Large intestine (tissue), 3 donors: ENCODE measurements around the gene MOGAT3. TPM values are rescaled to one million over a fixed set of nuclear protein-coding genes. Genes with fewer than 3 reads are reported as not detected.

Source experiments
- DNase-seq, 2 donors: peaks; one replicate each; pipeline versions ENCODE4 v3.0.0 to v3.0.0-alpha.2; 2013
- H3K27ac ChIP-seq: one replicate; pipeline ENCODE4 v1.5.1; 2013; ENCODE audit warnings: low read length
- H3K27me3 ChIP-seq: 2 replicates; pipeline ENCODE4 v1.6.1; 2013; ENCODE audit warnings: low read length; ENCODE audit not compliant: control insufficient read depth, insufficient read depth
- H3K36me3 ChIP-seq: 2 replicates; pipeline ENCODE4 v1.6.1; 2013; ENCODE audit warnings: low read length; ENCODE audit not compliant: control insufficient read depth, insufficient read depth
- H3K4me1 ChIP-seq: one replicate; pipeline ENCODE4 v1.6.1; 2013; ENCODE audit warnings: low read length; ENCODE audit not compliant: control insufficient read depth, insufficient read depth
- H3K4me3 ChIP-seq: one replicate; pipeline ENCODE4 v1.5.1; 2013; ENCODE audit warnings: low read length
- H3K9me3 ChIP-seq: one replicate; pipeline ENCODE4 v1.6.1; 2013; ENCODE audit warnings: mild to moderate bottlenecking, low read depth, low read length, moderate library complexity; ENCODE audit not compliant: control insufficient read depth
- WGBS: methylation state at CpG from one replicate; pipeline ENCODE4 v1.1.5; 2013; ENCODE audit warnings: low lambda C conversion rate; ENCODE audit not compliant: insufficient coverage; 5-methylcytosine and 5-hydroxymethylcytosine counted together
- polyA plus RNA-seq: library from polyadenylated mRNA; unstranded; fragments of 120-200 nt; gene quantifications from one replicate; pipeline ENCODE4 v1.2.1, GENCODE V29; 2013

The MOGAT3 gene
- polyA plus RNA-seq, 1 donor: 72.1 TPM

DNA sequence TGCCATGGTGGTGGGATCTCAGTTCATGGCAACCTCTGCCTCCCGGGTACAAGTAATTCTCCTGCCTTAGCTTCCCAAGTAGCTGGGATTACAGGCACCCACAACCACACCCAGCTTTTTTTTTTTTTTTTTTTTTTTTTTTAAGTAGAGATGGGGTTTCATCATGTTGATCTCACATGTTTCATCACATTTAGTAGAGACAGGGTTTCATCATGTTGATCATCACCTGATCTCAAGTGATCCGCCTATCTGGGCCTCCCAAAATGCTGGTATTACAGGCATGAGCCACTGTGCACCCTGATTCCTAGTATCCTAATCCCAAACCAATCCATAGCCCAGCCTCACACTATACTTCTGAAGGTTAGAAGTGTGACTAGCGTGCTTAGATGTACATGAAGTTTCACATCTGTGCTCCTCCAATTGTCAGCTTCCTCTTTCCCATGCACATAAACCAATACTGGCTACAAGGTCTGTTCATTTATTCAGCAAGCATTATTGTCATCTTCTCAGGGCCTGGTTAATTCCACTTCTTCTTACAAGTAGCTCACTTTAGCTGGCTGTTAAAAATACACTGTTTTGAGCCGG, 13.9 kb downstream of the MOGAT3 start:
- WGBS: no CpG with 5 or more reads among the region's 4 CpGs
- Histone ChIP-seq H3K27ac (no peak overlapping the region), H3K4me1 (peaks cover 4% of the 10 kb centered on the region), H3K4me3 (no peak overlapping the region), H3K36me3 (no peaks in the 10 kb centered on the region), H3K27me3 (peaks cover 7% of the 10 kb centered on the region), H3K9me3 (no peaks in the 10 kb centered on the region)
- DNase-seq: no peak

DNA sequence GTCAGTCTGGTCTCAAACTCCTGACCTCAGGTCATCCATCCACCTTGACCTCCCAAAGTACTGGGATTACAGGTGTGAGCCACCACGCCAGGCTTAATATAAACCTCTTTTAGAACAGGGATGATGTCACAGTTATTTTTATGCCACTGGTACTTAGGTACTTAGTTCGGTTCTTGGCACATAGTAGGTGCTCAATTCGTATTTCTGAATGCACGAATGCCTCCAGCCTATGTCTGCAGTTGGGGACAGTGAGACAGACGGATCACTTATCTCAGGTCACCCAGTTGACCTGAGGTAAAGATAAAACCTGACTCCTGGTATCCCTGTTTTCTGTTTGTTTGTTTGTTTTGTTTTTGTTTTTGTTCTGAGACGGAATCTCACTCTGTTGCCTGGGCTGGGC, 14.6 kb downstream of the MOGAT3 start:
- Histone ChIP-seq H3K4me3 (no peak overlapping the region), H3K9me3 (no peaks in the 10 kb centered on the region), H3K4me1 (peaks cover 3% of the 10 kb centered on the region), H3K27ac (no peak overlapping the region), H3K27me3 (peaks cover 13% of the 10 kb centered on the region), H3K36me3 (no peaks in the 10 kb centered on the region)
- WGBS: 80% methylated on average over 1 of the region's 6 CpGs
- DNase-seq: no peak

DNA sequence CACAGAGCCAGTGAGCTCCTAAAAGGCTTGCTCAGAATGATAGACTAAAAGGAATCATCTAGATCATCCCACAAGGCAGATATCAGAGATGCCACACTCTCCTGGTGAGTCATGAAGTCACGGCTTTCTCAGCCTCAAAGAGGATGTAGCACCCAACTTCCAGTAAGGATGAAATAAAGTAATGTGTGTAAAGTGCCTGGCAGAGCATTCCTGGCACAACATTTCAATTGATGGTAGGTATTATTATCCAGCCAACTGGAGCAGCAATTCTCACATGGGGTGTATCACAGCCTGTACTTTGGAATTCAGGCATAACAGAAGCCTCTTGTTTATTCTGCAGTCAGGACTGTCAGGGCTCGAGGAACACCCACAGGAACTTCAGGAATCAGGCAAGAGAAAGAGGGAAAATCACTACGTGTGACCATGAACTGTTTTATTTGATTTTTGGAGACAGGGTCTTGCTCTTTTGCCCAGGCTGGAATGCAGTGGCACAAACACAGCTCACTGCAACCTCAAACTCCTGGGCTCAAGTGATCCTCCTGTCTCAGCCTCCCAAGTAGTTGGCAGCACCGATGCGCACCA, 15.5 kb downstream of the MOGAT3 start:
- no peaks in the 10 kb centered on the region for H3K9me3 ChIP-seq
- no peaks in the 10 kb centered on the region for H3K36me3 ChIP-seq
- no peak overlapping the region for H3K27ac ChIP-seq
- H3K4me3 ChIP-seq: no peak overlapping the region
- no CpG with 5 or more reads among the region's 5 CpGs for WGBS
- peaks cover 21% of the 10 kb centered on the region for H3K27me3 ChIP-seq
- H3K4me1 ChIP-seq: peaks cover 3% of the 10 kb centered on the region
- DNase-seq: peak in 1 of 2 donors; percentile 56

GRCh38 chr7:101180130-101180755, 20.6 kb downstream of the MOGAT3 start, which contains the start of gene NAT16:
TSS of gene NAT16 (minus strand) at chr7:101180293. CDS start at chr7:101174807, 5,486 bp downstream.
- WGBS: no CpG with 5 or more reads among the region's 56 CpGs
- DNase-seq: peak in 1 of 2 donors; percentile 12
- Histone ChIP-seq H3K27ac (no peak within 1 kb of the TSS), H3K36me3 (no peaks in the 10 kb centered on the region), H3K9me3 (no peaks in the 10 kb centered on the region), H3K4me3 (no peak within 1 kb of the TSS), H3K27me3 (peaks cover 72% of the 10 kb centered on the region), H3K4me1 (peaks cover 10% of the 10 kb centered on the region)

DNA sequence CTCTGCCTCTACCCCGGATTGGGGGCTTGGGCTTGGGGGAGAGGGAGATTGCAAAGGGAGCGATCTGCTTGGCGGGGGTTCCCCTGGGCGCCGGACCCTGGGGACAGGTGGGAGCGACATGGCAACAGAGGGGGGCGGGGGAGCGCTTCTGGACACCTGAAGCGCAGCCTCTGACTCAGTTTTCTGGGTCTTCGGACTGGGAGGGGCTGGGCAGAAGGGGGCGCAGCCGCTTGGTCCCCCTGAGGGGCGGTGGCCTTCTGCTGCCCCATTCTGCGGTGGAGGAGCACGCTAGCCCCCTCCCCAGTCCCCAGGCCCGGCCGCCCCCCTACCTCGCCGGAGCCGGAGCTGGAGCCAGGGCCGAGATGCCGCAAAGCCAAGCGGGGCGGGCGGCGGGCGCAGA, 21.1 kb downstream of the MOGAT3 start:
- H3K27me3 ChIP-seq: peaks cover 78% of the 10 kb centered on the region
- no peak overlapping the region for H3K27ac ChIP-seq
- no peak overlapping the region for H3K4me3 ChIP-seq
- H3K36me3 ChIP-seq: no peaks in the 10 kb centered on the region
- DNase-seq: no peak
- H3K4me1 ChIP-seq: peaks cover 10% of the 10 kb centered on the region
- WGBS: no CpG with 5 or more reads among the region's 27 CpGs
- no peaks in the 10 kb centered on the region for H3K9me3 ChIP-seq

DNA sequence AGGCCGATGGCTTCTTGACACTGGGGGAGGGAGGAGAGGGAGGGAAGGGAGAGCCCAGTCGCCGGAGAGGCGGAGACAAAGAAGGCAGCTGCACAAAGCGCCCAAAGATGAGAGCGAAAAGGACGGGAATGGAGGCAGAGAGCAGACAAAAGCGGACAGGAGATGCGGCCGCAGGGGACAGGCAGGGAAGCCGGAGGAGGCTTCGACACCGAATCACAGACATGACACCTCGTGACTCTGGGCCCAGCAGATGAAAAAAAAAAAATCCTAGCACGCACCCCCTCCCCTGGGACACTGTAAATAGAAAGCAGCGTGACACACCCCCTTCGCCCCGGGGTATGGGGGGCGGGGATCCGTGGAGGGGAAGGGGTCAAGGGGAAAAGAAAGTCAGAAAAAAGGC, 21.7 kb downstream of the MOGAT3 start:
- DNase-seq: no peak
- Histone ChIP-seq H3K27ac (no peak overlapping the region), H3K4me3 (no peak overlapping the region), H3K9me3 (peaks cover 4% of the 10 kb centered on the region), H3K27me3 (peaks cover 84% of the 10 kb centered on the region), H3K36me3 (no peaks in the 10 kb centered on the region), H3K4me1 (peaks cover 13% of the 10 kb centered on the region)
- no CpG with 5 or more reads among the region's 20 CpGs for WGBS

GRCh38 chr7:101177644-101178043, 23.2 kb downstream of the MOGAT3 start:
- no peak overlapping the region for H3K4me3 ChIP-seq
- H3K27ac ChIP-seq: no peak overlapping the region
- H3K36me3 ChIP-seq: no peaks in the 10 kb centered on the region
- peak in 1 of 2 donors; percentile 1 for DNase-seq
- no CpG with 5 or more reads among the region's 2 CpGs for WGBS
- peaks cover 10% of the 10 kb centered on the region for H3K9me3 ChIP-seq
- H3K4me1 ChIP-seq: peaks cover 26% of the 10 kb centered on the region
- peaks cover 97% of the 10 kb centered on the region for H3K27me3 ChIP-seq

- DNase-seq: peak in 1 of 2 donors; percentile 36
- Histone ChIP-seq H3K4me3 (no peak overlapping the region), H3K27me3 (peaks cover 100% of the 10 kb centered on the region), H3K36me3 (no peaks in the 10 kb centered on the region), H3K4me1 (peaks cover 33% of the 10 kb centered on the region), H3K27ac (no peak overlapping the region), H3K9me3 (peaks cover 10% of the 10 kb centered on the region)
- WGBS: no CpG with 5 or more reads among the region's 3 CpGs
These were observed 25.2 kb downstream of the MOGAT3 start for GRCh38 chr7:101175664-101176063.

GRCh38 chr7:101174322-101174854, 26.4 kb downstream of the MOGAT3 start:
- Histone ChIP-seq H3K36me3 (no peaks in the 10 kb centered on the region), H3K4me1 (peaks cover 37% of the 10 kb centered on the region), H3K27me3 (peaks cover 100% of the 10 kb centered on the region), H3K4me3 (no peak overlapping the region), H3K9me3 (peaks cover 15% of the 10 kb centered on the region), H3K27ac (no peak overlapping the region)
- no CpG with 5 or more reads among the region's 28 CpGs for WGBS
- DNase-seq: peak in 1 of 2 donors; percentile 28

DNA sequence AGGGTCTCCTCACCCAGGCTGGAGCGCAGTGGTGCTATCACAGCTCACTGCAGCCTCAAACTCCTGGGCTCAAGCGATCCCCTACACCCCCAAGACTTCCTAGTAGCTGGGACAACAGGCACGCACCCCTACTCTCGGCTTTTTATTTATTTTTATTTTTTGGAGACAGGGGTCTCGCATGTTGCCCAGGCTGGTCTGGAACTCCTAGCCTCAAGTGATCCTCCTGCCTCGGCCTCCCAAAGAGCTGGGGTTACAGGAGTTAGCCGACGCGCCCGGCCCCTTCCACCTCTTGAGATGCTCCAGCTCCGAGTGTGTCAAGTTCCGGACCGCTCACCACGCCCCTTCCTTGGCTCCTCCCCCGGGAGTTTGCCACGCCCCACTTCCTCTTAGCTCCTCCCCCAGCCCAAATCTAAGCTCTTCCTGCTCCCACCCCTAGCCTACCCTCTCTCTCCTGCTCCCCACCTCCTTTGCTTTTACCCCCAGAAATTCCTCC, 27.0 kb downstream of the MOGAT3 start:
- Histone ChIP-seq H3K4me3 (no peak overlapping the region), H3K36me3 (no peaks in the 10 kb centered on the region), H3K27ac (no peak overlapping the region), H3K9me3 (peaks cover 15% of the 10 kb centered on the region), H3K4me1 (peaks cover 35% of the 10 kb centered on the region), H3K27me3 (peaks cover 100% of the 10 kb centered on the region)
- no CpG with 5 or more reads among the region's 16 CpGs for WGBS
- DNase-seq: no peak
